ENCODE measurements around the gene CD247. TPM values are rescaled to one million over a fixed set of nuclear protein-coding genes. Genes with fewer than 3 reads are reported as not detected.
A peak's percentile ranks its signal among the peaks of the same experiment; 100 is the strongest.

Gene CD247
- total and polyA plus RNA-seq, 2 of the 13 experiments (the other 11 are each of a cell fraction or from before 2014, with no cell fraction given) = 0.20 TPM; not detected in 1

DNA sequence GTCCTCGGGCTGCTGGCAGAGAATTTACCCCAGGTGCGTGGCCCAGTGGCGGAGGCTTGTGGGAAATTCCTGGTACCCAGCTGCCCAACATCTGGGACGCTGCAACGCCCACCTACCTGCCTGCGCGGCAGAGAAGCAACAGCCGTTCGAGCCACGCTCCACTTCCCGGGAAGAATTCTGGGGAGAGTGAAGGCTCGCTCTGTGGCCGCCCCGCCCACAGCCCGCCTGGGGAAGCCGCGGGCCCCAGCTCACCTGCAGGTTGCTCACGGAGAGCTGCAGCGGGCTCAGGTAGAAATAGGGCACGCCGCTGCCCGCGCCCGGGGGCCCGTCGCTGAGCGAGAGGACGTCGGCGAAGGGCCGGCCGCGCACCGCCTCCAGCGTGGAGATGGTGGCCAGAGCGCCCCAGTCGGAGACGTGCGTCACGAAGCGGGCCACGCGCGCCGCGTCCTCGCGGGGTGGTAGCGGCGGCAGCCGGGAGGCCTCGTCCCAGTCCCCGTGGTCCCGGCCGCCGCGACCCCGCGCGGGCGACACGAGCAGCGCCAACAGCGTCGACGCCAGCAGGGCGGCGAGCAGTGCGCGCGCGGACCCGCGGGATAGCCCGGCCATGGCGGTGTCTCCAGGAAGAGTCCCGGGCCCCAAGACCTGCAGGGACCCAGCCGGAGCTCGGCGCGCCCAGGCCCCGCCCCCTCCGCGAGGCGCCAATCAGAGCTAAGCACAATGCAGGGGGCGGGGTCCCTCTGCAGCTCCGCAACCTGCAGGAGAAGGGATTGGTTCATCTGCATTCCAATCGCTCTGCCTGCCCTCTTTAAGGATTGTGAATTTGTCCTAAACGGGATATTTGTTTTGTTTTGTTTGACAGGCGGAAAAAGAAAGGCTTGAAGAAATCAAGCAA, 35.1 kb upstream of the CD247 start, which contains the start of gene CREG1 (continued):
- TF ChIP-seq, protein P1, sequence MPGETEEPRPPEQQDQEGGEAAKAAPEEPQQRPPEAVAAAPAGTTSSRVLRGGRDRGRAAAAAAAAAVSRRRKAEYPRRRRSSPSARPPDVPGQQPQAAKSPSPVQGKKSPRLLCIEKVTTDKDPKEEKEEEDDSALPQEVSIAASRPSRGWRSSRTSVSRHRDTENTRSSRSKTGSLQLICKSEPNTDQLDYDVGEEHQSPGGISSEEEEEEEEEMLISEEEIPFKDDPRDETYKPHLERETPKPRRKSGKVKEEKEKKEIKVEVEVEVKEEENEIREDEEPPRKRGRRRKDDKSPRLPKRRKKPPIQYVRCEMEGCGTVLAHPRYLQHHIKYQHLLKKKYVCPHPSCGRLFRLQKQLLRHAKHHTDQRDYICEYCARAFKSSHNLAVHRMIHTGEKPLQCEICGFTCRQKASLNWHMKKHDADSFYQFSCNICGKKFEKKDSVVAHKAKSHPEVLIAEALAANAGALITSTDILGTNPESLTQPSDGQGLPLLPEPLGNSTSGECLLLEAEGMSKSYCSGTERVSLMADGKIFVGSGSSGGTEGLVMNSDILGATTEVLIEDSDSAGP (CRISPR knock-in tag; IDR thresholded peaks at IDR 0.05; ENCODE audit: borderline replicate concordance) = peak; percentile 42; the same call in 1 of the 2 replicates
- TF ChIP-seq SETDB1 (CRISPR knock-in tag; IDR thresholded peaks at IDR 0.05; ENCODE audit: borderline replicate concordance) = no peak
- TF ChIP-seq, protein P2, sequence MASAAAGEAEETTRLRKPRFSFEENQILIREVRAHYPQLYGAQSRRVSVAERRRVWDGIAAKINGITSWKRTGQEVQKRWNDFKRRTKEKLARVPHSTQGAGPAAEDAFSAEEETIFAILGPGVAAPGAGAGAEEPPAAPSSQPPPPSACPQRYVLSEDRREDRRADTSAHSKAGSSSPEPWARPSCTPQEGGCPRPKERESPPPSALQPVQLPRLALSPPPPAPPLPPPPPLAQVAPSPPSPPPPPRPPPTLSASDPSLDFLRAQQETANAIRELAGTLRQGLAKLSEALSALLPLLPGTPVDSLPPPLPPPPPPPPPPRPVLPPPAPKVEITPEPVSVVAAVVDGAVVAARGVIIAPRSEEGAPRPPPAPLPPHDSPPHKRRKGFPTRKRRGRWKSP (CRISPR knock-in tag; IDR thresholded peaks at IDR 0.05) = no peak
- TF ChIP-seq, protein P3, sequence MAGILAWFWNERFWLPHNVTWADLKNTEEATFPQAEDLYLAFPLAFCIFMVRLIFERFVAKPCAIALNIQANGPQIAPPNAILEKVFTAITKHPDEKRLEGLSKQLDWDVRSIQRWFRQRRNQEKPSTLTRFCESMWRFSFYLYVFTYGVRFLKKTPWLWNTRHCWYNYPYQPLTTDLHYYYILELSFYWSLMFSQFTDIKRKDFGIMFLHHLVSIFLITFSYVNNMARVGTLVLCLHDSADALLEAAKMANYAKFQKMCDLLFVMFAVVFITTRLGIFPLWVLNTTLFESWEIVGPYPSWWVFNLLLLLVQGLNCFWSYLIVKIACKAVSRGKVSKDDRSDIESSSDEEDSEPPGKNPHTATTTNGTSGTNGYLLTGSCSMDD (CRISPR knock-in tag; IDR thresholded peaks at IDR 0.05) = peak; percentile 51; the same call in 1 of the 2 replicates
- TF ChIP-seq ZNF772 (CRISPR knock-in tag; IDR thresholded peaks at IDR 0.05) = peak; percentile 44; the same call in 1 of the 2 replicates
- TF ChIP-seq, protein P4, sequence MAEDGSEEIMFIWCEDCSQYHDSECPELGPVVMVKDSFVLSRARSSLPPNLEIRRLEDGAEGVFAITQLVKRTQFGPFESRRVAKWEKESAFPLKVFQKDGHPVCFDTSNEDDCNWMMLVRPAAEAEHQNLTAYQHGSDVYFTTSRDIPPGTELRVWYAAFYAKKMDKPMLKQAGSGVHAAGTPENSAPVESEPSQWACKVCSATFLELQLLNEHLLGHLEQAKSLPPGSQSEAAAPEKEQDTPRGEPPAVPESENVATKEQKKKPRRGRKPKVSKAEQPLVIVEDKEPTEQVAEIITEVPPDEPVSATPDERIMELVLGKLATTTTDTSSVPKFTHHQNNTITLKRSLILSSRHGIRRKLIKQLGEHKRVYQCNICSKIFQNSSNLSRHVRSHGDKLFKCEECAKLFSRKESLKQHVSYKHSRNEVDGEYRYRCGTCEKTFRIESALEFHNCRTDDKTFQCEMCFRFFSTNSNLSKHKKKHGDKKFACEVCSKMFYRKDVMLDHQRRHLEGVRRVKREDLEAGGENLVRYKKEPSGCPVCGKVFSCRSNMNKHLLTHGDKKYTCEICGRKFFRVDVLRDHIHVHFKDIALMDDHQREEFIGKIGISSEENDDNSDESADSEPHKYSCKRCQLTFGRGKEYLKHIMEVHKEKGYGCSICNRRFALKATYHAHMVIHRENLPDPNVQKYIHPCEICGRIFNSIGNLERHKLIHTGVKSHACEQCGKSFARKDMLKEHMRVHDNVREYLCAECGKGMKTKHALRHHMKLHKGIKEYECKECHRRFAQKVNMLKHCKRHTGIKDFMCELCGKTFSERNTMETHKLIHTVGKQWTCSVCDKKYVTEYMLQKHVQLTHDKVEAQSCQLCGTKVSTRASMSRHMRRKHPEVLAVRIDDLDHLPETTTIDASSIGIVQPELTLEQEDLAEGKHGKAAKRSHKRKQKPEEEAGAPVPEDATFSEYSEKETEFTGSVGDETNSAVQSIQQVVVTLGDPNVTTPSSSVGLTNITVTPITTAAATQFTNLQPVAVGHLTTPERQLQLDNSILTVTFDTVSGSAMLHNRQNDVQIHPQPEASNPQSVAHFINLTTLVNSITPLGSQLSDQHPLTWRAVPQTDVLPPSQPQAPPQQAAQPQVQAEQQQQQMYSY (CRISPR knock-in tag; IDR thresholded peaks at IDR 0.05) = peak; percentile 59; the same call in 1 of the 2 replicates
- TF ChIP-seq, protein P5, sequence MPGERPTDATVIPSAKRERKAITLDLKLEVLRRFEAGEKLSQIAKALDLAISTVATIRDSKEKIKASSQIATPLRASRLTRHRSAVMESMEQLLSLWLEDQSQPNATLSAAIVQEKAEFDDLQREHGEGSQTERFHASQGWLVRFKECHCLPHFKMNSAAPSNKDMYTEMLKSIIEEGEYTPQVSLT (CRISPR knock-in tag; IDR thresholded peaks at IDR 0.05; ENCODE audit: borderline replicate concordance, low read depth) = no peak; the same call in 1 of the 2 replicates
- TF ChIP-seq ZNF264 (CRISPR knock-in tag; IDR thresholded peaks at IDR 0.05) = no peak
- TF ChIP-seq, protein P6, sequence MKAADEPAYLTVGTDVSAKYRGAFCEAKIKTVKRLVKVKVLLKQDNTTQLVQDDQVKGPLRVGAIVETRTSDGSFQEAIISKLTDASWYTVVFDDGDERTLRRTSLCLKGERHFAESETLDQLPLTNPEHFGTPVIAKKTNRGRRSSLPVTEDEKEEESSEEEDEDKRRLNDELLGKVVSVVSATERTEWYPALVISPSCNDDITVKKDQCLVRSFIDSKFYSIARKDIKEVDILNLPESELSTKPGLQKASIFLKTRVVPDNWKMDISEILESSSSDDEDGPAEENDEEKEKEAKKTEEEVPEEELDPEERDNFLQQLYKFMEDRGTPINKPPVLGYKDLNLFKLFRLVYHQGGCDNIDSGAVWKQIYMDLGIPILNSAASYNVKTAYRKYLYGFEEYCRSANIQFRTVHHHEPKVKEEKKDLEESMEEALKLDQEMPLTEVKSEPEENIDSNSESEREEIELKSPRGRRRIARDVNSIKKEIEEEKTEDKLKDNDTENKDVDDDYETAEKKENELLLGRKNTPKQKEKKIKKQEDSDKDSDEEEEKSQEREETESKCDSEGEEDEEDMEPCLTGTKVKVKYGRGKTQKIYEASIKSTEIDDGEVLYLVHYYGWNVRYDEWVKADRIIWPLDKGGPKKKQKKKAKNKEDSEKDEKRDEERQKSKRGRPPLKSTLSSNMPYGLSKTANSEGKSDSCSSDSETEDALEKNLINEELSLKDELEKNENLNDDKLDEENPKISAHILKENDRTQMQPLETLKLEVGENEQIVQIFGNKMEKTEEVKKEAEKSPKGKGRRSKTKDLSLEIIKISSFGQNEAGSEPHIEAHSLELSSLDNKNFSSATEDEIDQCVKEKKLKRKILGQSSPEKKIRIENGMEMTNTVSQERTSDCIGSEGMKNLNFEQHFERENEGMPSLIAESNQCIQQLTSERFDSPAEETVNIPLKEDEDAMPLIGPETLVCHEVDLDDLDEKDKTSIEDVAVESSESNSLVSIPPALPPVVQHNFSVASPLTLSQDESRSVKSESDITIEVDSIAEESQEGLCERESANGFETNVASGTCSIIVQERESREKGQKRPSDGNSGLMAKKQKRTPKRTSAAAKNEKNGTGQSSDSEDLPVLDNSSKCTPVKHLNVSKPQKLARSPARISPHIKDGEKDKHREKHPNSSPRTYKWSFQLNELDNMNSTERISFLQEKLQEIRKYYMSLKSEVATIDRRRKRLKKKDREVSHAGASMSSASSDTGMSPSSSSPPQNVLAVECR (CRISPR knock-in tag; IDR thresholded peaks at IDR 0.05; ENCODE audit: borderline replicate concordance) = 0 out of 2 replicates have a peak, but pooled peaks have one; percentile 8
- TF ChIP-seq EEA1 (CRISPR knock-in tag; IDR thresholded peaks at IDR 0.05; ENCODE audit: borderline replicate concordance) = no peak
- TF ChIP-seq, protein P7, sequence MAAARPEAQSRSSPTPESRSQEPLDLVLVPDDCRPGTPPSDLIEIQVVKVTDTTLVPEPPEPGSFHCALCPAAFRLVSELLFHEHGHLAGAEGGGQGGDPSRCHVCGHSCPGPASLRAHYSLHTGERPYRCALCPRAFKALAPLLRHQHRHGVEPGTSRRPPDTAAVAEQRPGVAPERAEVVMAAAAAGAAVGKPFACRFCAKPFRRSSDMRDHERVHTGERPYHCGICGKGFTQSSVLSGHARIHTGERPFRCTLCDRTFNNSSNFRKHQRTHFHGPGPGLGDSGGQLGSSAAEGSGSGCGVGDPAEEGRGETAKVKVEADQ (CRISPR knock-in tag; IDR thresholded peaks at IDR 0.05; ENCODE audit: borderline replicate concordance) = 0 out of 2 replicates have a peak, but pooled peaks have one; percentile 36
